HEK293 (cell line): Measurements from ENCODE around the gene COL15A1.

Experiments used
- CTCF ChIA-PET: fragments of 350-600 bp; formaldehyde crosslinking; extraction: SDS; loops from one replicate; lab custom pipeline; 2021; ENCODE audit warnings: antibody characterized with exemption; lab: Yijun Ruan, JAX
- POLR2A ChIA-PET: fragments of 300-600 bp; formaldehyde crosslinking; extraction: SDS; loops from one replicate; lab custom pipeline; 2020; ENCODE audit warnings: antibody characterized with exemption, inconsistent platforms; lab: Yijun Ruan, JAX
- H3K27ac ChIP-seq: fragments of 200-500 bp; sonication (Bioruptor generic); 2 replicates; pipeline ENCODE4 v1.5.1; 2014; ENCODE audit warnings: low read depth, low read length, control low read depth, inconsistent platforms; ENCODE audit errors: extremely low read depth
- H3K36me3 ChIP-seq, 2 experiments: fragments of 200-500 bp in 1 of 2; sonication (Bioruptor generic) in 1 of 2; 1 replicate in 1 of 2; 2 replicates in 1 of 2; pipeline ENCODE4 v1.5.1; 2014 to 2017; ENCODE audit warnings: inconsistent platforms in 2 of 2, low read length in 2 of 2; ENCODE audit not compliant: control insufficient read depth in 2 of 2, insufficient read depth in 1 of 2
- H3K4me1 ChIP-seq: fragments of 200-500 bp; sonication (Bioruptor generic); 2 replicates; pipeline ENCODE4 v1.5.1; 2014; ENCODE audit warnings: mild to moderate bottlenecking, low read length, inconsistent platforms; ENCODE audit not compliant: control insufficient read depth, insufficient read depth
- H3K4me3 ChIP-seq: 2 replicates; pipeline ENCODE4 v1.5.1; 2011; ENCODE audit warnings: low read depth, mild to moderate bottlenecking, control low read depth, low read length, moderate library complexity
- H3K9me3 ChIP-seq: fragments of 200-500 bp; sonication (Bioruptor generic); 2 replicates; pipeline ENCODE4 v1.5.1; 2014; ENCODE audit warnings: low read depth, low read length, inconsistent platforms; ENCODE audit not compliant: control insufficient read depth, insufficient read depth
- BCL11A ChIP-seq: fragments of 450-650 bp; formaldehyde crosslinking; IDR thresholded peaks from 2 replicates; pipeline ENCODE4 v1.5.1; 2016; ENCODE audit warnings: low read depth, missing biosample characterization, missing genetic modification characterization
- GLI4 ChIP-seq: fragments of 450-650 bp; formaldehyde crosslinking; IDR thresholded peaks from 2 replicates; pipeline ENCODE4 v1.5.1; 2016; ENCODE audit warnings: missing biosample characterization, missing genetic modification characterization
- KLF8 ChIP-seq: fragments of 450-650 bp; formaldehyde crosslinking; IDR thresholded peaks from 2 replicates; pipeline ENCODE4 v1.5.1; 2016; ENCODE audit warnings: missing biosample characterization, missing genetic modification characterization
- RBAK ChIP-seq: fragments of 450-650 bp; formaldehyde crosslinking; IDR thresholded peaks from 2 replicates; pipeline ENCODE4 v1.5.1; 2016; ENCODE audit warnings: missing biosample characterization, missing genetic modification characterization
- SCRT1 ChIP-seq: fragments of 450-650 bp; formaldehyde crosslinking; IDR thresholded peaks from 2 replicates; pipeline ENCODE4 v1.5.1; 2016; ENCODE audit warnings: missing biosample characterization, missing genetic modification characterization, borderline replicate concordance
- SCRT2 ChIP-seq: fragments of 450-650 bp; formaldehyde crosslinking; IDR thresholded peaks from 2 replicates; pipeline ENCODE4 v1.5.1; 2016; ENCODE audit warnings: missing biosample characterization, missing genetic modification characterization
- ZBTB21 ChIP-seq: fragments of 450-650 bp; formaldehyde crosslinking; IDR thresholded peaks from 2 replicates; pipeline ENCODE4 v1.5.1; 2017; ENCODE audit warnings: missing biosample characterization, missing genetic modification characterization
- ZFHX2 ChIP-seq: fragments of 450-650 bp; formaldehyde crosslinking; conservative IDR thresholded peaks from 2 replicates; pipeline ENCODE4 v1.5.1; 2016; ENCODE audit warnings: missing biosample characterization, missing genetic modification characterization
- ZNF10 ChIP-seq: fragments of 450-650 bp; formaldehyde crosslinking; IDR thresholded peaks from 2 replicates; pipeline ENCODE4 v1.5.1; 2017; ENCODE audit warnings: missing biosample characterization, missing genetic modification characterization
- ZNF146 ChIP-seq: fragments of 450-650 bp; formaldehyde crosslinking; IDR thresholded peaks from 2 replicates; pipeline ENCODE4 v1.5.1; 2016; ENCODE audit warnings: missing biosample characterization, missing genetic modification characterization
- ZNF350 ChIP-seq: fragments of 450-650 bp; formaldehyde crosslinking; IDR thresholded peaks from 2 replicates; pipeline ENCODE4 v1.5.0; 2017; ENCODE audit warnings: missing biosample characterization, mild to moderate bottlenecking, missing genetic modification characterization
- ZNF404 ChIP-seq: fragments of 450-650 bp; formaldehyde crosslinking; IDR thresholded peaks from 2 replicates; pipeline ENCODE4 v1.5.1; 2017; ENCODE audit warnings: missing biosample characterization, missing genetic modification characterization
- ZNF416 ChIP-seq: fragments of 450-650 bp; formaldehyde crosslinking; IDR thresholded peaks from 2 replicates; pipeline ENCODE4 v1.5.1; 2016; ENCODE audit warnings: missing biosample characterization, missing genetic modification characterization
- ZNF423 ChIP-seq: fragments of 450-650 bp; formaldehyde crosslinking; IDR thresholded peaks from 2 replicates; pipeline ENCODE4 v1.5.1; 2016; ENCODE audit warnings: missing biosample characterization, missing genetic modification characterization
- ZNF426 ChIP-seq: fragments of 450-650 bp; formaldehyde crosslinking; IDR thresholded peaks from 2 replicates; pipeline ENCODE4 v1.5.1; 2017; ENCODE audit warnings: missing biosample characterization, missing genetic modification characterization, mild to moderate bottlenecking, inconsistent platforms, moderate library complexity
- ZNF510 ChIP-seq: fragments of 450-650 bp; formaldehyde crosslinking; IDR thresholded peaks from 2 replicates; pipeline ENCODE4 v1.5.1; 2018; ENCODE audit warnings: mild to moderate bottlenecking, missing genetic modification characterization, missing biosample characterization; ENCODE audit not compliant: insufficient replicate concordance
- ZNF530 ChIP-seq: fragments of 450-650 bp; formaldehyde crosslinking; IDR thresholded peaks from 2 replicates; pipeline ENCODE4 v1.5.1; 2016; ENCODE audit warnings: low read depth, missing biosample characterization, missing genetic modification characterization
- ZNF571 ChIP-seq: fragments of 450-650 bp; formaldehyde crosslinking; IDR thresholded peaks from 2 replicates; pipeline ENCODE4 v1.5.0; 2017; ENCODE audit warnings: missing biosample characterization, missing genetic modification characterization
- TF ChIP-seq, protein P1 (sequence below): fragments of 450-650 bp; formaldehyde crosslinking; IDR thresholded peaks from 2 replicates; pipeline ENCODE4 v1.5.1; 2016; ENCODE audit warnings: missing biosample characterization, missing genetic modification characterization
- TF ChIP-seq, protein P2 (sequence below): fragments of 450-650 bp; formaldehyde crosslinking; IDR thresholded peaks from 2 replicates; pipeline ENCODE4 v1.5.1; 2016; ENCODE audit warnings: missing biosample characterization, missing genetic modification characterization
- TF ChIP-seq, protein P3 (sequence below): fragments of 450-650 bp; formaldehyde crosslinking; IDR thresholded peaks from 2 replicates; pipeline ENCODE4 v1.5.1; 2016; ENCODE audit warnings: missing biosample characterization, missing genetic modification characterization
- TF ChIP-seq, protein P4 (sequence below): fragments of 450-650 bp; formaldehyde crosslinking; optimal IDR thresholded peaks from 2 replicates; pipeline ENCODE3; 2016; ENCODE audit warnings: missing biosample characterization, mild to moderate bottlenecking, missing genetic modification characterization
- TF ChIP-seq, protein P5 (sequence below): fragments of 450-650 bp; formaldehyde crosslinking; IDR thresholded peaks from 2 replicates; pipeline ENCODE4 v1.5.1; 2016; ENCODE audit warnings: missing biosample characterization, missing genetic modification characterization
- TF ChIP-seq, protein P6 (sequence below): IDR thresholded peaks from 2 replicates; pipeline ENCODE4 v1.6.1; 2011; ENCODE audit warnings: mild to moderate bottlenecking, low read depth, low read length, borderline replicate concordance
- TF ChIP-seq, protein P7 (sequence below): fragments of 450-650 bp; formaldehyde crosslinking; IDR thresholded peaks from 2 replicates; pipeline ENCODE4 v1.5.1; 2016; ENCODE audit warnings: missing biosample characterization, missing genetic modification characterization

The COL15A1 gene

DNA sequence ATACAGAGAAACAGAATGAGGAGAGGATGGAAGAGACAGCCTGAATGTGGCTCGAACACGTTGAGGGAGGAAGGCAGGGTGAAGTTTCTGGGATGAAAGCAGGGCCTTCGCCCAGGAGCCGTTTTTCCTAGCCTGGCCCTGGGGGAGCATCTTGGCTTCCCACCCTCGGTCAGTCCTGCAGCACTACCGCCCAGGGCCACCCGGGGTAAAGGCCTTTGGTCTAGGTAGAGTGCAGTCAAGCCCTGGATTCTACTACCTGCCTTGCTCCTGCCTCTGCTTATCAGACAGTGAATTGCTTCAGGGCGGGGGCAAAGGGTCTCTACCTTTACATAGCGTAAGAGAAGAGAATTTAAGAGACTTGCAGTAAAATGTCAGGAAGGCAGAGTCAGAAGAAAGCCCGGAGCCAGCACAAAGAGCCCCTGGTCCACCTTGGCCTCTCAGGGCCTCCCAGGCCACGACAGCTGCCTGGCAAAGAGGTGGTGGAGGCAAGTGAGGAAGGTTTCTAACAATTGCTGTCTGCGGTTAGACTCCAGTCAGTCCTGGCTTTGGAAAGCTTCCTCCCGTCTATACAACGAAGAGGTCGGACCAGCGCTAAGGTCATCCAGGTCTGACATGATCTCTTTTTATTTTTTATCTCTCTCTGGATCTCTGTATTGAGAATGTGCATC lies 17.9 kb downstream of the COL15A1 start:
- TF ChIP-seq, protein P1, sequence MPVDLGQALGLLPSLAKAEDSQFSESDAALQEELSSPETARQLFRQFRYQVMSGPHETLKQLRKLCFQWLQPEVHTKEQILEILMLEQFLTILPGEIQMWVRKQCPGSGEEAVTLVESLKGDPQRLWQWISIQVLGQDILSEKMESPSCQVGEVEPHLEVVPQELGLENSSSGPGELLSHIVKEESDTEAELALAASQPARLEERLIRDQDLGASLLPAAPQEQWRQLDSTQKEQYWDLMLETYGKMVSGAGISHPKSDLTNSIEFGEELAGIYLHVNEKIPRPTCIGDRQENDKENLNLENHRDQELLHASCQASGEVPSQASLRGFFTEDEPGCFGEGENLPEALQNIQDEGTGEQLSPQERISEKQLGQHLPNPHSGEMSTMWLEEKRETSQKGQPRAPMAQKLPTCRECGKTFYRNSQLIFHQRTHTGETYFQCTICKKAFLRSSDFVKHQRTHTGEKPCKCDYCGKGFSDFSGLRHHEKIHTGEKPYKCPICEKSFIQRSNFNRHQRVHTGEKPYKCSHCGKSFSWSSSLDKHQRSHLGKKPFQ (tag by site-specific recombination) = no peak
- no peak for TF ChIP-seq SCRT1 (tag by site-specific recombination)
- TF ChIP-seq KLF8 (tag by site-specific recombination) = no peak
- no peak for TF ChIP-seq ZNF426 (tag by site-specific recombination)
- TF ChIP-seq BCL11A (tag by site-specific recombination) = no peak
- no peak for TF ChIP-seq ZNF530
- TF ChIP-seq GLI4 = no peak
- no peak for TF ChIP-seq SCRT2 (tag by site-specific recombination)
- no peak for TF ChIP-seq RBAK (tag by site-specific recombination)
- TF ChIP-seq, protein P2, sequence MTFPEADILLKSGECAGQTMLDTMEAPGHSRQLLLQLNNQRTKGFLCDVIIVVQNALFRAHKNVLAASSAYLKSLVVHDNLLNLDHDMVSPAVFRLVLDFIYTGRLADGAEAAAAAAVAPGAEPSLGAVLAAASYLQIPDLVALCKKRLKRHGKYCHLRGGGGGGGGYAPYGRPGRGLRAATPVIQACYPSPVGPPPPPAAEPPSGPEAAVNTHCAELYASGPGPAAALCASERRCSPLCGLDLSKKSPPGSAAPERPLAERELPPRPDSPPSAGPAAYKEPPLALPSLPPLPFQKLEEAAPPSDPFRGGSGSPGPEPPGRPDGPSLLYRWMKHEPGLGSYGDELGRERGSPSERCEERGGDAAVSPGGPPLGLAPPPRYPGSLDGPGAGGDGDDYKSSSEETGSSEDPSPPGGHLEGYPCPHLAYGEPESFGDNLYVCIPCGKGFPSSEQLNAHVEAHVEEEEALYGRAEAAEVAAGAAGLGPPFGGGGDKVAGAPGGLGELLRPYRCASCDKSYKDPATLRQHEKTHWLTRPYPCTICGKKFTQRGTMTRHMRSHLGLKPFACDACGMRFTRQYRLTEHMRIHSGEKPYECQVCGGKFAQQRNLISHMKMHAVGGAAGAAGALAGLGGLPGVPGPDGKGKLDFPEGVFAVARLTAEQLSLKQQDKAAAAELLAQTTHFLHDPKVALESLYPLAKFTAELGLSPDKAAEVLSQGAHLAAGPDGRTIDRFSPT (tag by site-specific recombination) = no peak
- TF ChIP-seq, protein P3, sequence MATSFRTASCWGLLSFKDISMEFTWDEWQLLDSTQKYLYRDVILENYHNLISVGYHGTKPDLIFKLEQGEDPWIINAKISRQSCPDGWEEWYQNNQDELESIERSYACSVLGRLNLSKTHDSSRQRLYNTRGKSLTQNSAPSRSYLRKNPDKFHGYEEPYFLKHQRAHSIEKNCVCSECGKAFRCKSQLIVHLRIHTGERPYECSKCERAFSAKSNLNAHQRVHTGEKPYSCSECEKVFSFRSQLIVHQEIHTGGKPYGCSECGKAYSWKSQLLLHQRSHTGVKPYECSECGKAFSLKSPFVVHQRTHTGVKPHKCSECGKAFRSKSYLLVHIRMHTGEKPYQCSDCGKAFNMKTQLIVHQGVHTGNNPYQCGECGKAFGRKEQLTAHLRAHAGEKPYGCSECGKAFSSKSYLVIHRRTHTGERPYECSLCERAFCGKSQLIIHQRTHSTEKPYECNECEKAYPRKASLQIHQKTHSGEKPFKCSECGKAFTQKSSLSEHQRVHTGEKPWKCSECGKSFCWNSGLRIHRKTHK = no peak
- TF ChIP-seq ZNF416 = no peak
- no peak for TF ChIP-seq ZNF571 (tag by site-specific recombination)
- no peak for TF ChIP-seq ZBTB21
- TF ChIP-seq, protein P4, sequence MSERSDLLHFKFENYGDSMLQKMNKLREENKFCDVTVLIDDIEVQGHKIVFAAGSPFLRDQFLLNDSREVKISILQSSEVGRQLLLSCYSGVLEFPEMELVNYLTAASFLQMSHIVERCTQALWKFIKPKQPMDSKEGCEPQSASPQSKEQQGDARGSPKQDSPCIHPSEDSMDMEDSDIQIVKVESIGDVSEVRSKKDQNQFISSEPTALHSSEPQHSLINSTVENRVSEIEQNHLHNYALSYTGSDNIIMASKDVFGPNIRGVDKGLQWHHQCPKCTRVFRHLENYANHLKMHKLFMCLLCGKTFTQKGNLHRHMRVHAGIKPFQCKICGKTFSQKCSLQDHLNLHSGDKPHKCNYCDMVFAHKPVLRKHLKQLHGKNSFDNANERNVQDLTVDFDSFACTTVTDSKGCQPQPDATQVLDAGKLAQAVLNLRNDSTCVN (tag by site-specific recombination) = no peak
- Histone ChIP-seq H3K36me3 (no peaks in the 10 kb centered on the region), H3K4me1 (no peaks in the 10 kb centered on the region), H3K27ac (no peak overlapping the region), H3K9me3 (no peaks in the 10 kb centered on the region), H3K4me3 (no peak overlapping the region)
- POLR2A ChIA-PET = no interaction called here
- CTCF ChIA-PET = no interaction called here

DNA sequence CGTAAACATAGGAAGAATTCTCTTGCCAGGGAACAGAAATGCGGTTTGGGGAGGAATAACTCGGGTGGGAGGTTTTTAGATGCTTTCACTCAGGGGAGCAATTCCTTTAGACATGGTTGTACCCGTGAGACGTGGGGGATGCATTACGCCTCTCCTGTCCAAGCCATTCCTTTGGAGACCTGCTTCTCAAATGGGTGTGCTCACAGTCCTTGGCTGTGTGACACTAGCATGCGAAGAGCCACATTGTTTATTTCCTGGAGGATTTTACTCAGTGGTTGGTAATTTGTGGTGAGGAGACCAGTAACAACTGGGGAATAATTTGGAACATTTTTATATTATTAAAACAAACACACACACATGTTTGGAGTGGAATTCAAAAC lies 18.5 kb downstream of the COL15A1 start:
- ChIA-PET POLR2A (no interaction called here), CTCF (interaction anchor here (0.6 kb wide), 1 partner anchor 186 kb away, joined by 3 read pairs; no protein-coding TSS in a partner anchor)
- Histone ChIP-seq H3K36me3 (no peaks in the 10 kb centered on the region), H3K9me3 (no peaks in the 10 kb centered on the region), H3K4me3 (no peak overlapping the region), H3K4me1 (no peaks in the 10 kb centered on the region), H3K27ac (no peak overlapping the region)
- TF ChIP-seq, protein P5, sequence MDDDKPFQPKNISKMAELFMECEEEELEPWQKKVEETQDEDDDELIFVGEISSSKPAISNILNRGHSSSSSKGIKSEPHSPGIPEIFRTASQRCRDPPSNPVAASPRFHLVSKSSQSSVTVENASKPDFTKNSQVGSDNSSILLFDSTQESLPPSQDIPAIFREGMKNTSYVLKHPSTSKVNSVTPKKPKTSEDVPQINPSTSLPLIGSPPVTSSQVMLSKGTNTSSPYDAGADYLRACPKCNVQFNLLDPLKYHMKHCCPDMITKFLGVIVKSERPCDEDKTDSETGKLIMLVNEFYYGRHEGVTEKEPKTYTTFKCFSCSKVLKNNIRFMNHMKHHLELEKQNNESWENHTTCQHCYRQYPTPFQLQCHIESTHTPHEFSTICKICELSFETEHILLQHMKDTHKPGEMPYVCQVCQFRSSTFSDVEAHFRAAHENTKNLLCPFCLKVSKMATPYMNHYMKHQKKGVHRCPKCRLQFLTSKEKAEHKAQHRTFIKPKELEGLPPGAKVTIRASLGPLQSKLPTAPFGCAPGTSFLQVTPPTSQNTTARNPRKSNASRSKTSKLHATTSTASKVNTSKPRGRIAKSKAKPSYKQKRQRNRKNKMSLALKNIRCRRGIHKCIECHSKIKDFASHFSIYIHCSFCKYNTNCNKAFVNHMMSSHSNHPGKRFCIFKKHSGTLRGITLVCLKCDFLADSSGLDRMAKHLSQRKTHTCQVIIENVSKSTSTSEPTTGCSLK (tag by site-specific recombination) = no peak
- no peak for TF ChIP-seq ZNF404 (tag by site-specific recombination)
- TF ChIP-seq ZNF510 (tag by site-specific recombination) = no peak
- no peak for TF ChIP-seq ZNF146 (tag by site-specific recombination)
- TF ChIP-seq ZNF350 (tag by site-specific recombination) = no peak
- TF ChIP-seq, protein P6, sequence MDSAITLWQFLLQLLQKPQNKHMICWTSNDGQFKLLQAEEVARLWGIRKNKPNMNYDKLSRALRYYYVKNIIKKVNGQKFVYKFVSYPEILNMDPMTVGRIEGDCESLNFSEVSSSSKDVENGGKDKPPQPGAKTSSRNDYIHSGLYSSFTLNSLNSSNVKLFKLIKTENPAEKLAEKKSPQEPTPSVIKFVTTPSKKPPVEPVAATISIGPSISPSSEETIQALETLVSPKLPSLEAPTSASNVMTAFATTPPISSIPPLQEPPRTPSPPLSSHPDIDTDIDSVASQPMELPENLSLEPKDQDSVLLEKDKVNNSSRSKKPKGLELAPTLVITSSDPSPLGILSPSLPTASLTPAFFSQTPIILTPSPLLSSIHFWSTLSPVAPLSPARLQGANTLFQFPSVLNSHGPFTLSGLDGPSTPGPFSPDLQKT = no peak
- no peak for TF ChIP-seq ZNF10 (tag by site-specific recombination)
- TF ChIP-seq, protein P7, sequence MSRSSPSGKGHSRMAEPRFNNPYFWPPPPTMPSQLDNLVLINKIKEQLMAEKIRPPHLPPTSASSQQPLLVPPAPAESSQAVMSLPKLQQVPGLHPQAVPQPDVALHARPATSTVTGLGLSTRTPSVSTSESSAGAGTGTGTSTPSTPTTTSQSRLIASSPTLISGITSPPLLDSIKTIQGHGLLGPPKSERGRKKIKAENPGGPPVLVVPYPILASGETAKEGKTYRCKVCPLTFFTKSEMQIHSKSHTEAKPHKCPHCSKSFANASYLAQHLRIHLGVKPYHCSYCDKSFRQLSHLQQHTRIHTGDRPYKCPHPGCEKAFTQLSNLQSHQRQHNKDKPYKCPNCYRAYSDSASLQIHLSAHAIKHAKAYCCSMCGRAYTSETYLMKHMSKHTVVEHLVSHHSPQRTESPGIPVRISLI = no peak
- TF ChIP-seq ZNF423 (tag by site-specific recombination) = no peak
- no peak for TF ChIP-seq ZFHX2
- TF ChIP-seq ZNF530 = no peak
